ENCODE results near the gene PYGM.

PYGM gene

GRCh38 chr11:64724863-64725532, 34.8 kb downstream of the PYGM start:
- TF ChIP-seq EGR1 (IDR thresholded peaks at IDR 0.05) (no peak), TCF12 (IDR thresholded peaks at IDR 0.05; ENCODE audit: low read depth) (no peak), EP300 (IDR thresholded peaks at IDR 0.05; ENCODE audit: borderline replicate concordance) (no peak), FOXM1 (IDR thresholded peaks at IDR 0.05; ENCODE audit: borderline replicate concordance, low read depth) (no peak), USF1 (IDR thresholded peaks at IDR 0.05) (no peak), CEBPB (IDR thresholded peaks at IDR 0.05) (no peak), ZBTB7A (IDR thresholded peaks at IDR 0.05; ENCODE audit: low read depth) (no peak), TEAD4 (IDR thresholded peaks at IDR 0.05) (no peak), REST (IDR thresholded peaks at IDR 0.05; ENCODE audit: low read depth) (no peak), NFIC (IDR thresholded peaks at IDR 0.05) (no peak), RAD21 (IDR thresholded peaks at IDR 0.05; ENCODE audit: low read depth) (no peak), YY1 (IDR thresholded peaks at IDR 0.05; ENCODE audit: low read depth) (no peak), CREB1 (IDR thresholded peaks at IDR 0.05; ENCODE audit: low read depth) (no peak), TAF1 (IDR thresholded peaks at IDR 0.05; ENCODE audit: low read depth) (no peak), MAX (IDR thresholded peaks at IDR 0.05) (no peak)

GRCh38 chr11:64723907-64724862, 35.6 kb downstream of the PYGM start:
- TF ChIP-seq NFIC (IDR thresholded peaks at IDR 0.05) (no peak), CREB1 (IDR thresholded peaks at IDR 0.05; ENCODE audit: low read depth) (no peak), EGR1 (IDR thresholded peaks at IDR 0.05) (no peak), ZBTB7A (IDR thresholded peaks at IDR 0.05; ENCODE audit: low read depth) (no peak), FOXM1 (IDR thresholded peaks at IDR 0.05; ENCODE audit: borderline replicate concordance, low read depth) (no peak), USF1 (IDR thresholded peaks at IDR 0.05) (no peak), TAF1 (IDR thresholded peaks at IDR 0.05; ENCODE audit: low read depth) (no peak), MAX (IDR thresholded peaks at IDR 0.05) (no peak), YY1 (IDR thresholded peaks at IDR 0.05; ENCODE audit: low read depth) (no peak), CEBPB (IDR thresholded peaks at IDR 0.05) (no peak), RAD21 (IDR thresholded peaks at IDR 0.05; ENCODE audit: low read depth) (no peak), EP300 (IDR thresholded peaks at IDR 0.05; ENCODE audit: borderline replicate concordance) (no peak), REST (IDR thresholded peaks at IDR 0.05; ENCODE audit: low read depth) (no peak), TEAD4 (IDR thresholded peaks at IDR 0.05) (no peak), TCF12 (IDR thresholded peaks at IDR 0.05; ENCODE audit: low read depth) (no peak)

GRCh38 chr11:64723117-64723906, 36.5 kb downstream of the PYGM start, which contains the start of gene NRXN2:
NRXN2 (minus strand) TSS chr11:64723197; CDS start chr11:64713699, 9,498 bp downstream.
- TF ChIP-seq CREB1 (IDR thresholded peaks at IDR 0.05; ENCODE audit: low read depth) (no peak), REST (IDR thresholded peaks at IDR 0.05; ENCODE audit: low read depth) (no peak), USF1 (IDR thresholded peaks at IDR 0.05) (no peak), TEAD4 (IDR thresholded peaks at IDR 0.05) (no peak), ZBTB7A (IDR thresholded peaks at IDR 0.05; ENCODE audit: low read depth) (peak; percentile 59; the same call in 1 of the 2 replicates), TAF1 (IDR thresholded peaks at IDR 0.05; ENCODE audit: low read depth) (no peak), YY1 (IDR thresholded peaks at IDR 0.05; ENCODE audit: low read depth) (no peak), EP300 (IDR thresholded peaks at IDR 0.05; ENCODE audit: borderline replicate concordance) (no peak), RAD21 (IDR thresholded peaks at IDR 0.05; ENCODE audit: low read depth) (peak; percentile 64; the same call in 1 of the 2 replicates), FOXM1 (IDR thresholded peaks at IDR 0.05; ENCODE audit: borderline replicate concordance, low read depth) (no peak), NFIC (IDR thresholded peaks at IDR 0.05) (no peak), TCF12 (IDR thresholded peaks at IDR 0.05; ENCODE audit: low read depth) (no peak), CEBPB (IDR thresholded peaks at IDR 0.05) (no peak), EGR1 (IDR thresholded peaks at IDR 0.05) (no peak)
